Measurements from ENCODE around the gene NAAA. TPM values are rescaled to one million over a fixed set of nuclear protein-coding genes. Genes with fewer than 3 reads are reported as not detected.

NAAA gene
- total and polyA plus RNA-seq, 4 donors = 8.1 to 47.3 (median 29.7) TPM

DNA sequence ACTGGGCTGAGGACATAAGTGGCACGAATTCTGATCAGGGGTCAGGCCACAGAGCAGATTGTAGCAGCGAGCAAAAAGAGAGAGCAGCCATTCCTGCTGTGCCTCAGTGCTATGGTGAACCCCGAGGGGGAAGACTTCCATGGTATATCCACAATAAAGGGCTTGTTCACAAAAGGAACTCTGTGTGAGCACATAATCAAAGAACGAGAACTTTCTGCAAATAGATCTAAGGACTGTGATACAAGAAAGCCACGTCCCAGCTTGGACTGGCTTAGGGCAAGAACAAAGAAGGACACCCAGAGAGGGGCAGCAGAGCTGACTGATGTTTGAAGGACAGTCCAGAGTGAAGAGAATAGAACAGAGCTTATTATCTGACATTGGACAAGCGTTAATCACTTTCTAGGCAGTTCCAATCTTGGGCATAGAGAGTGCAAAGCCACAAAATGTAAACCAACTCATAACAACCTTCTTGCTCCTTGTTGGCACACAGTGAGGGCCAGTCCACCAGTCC, 62.5 kb downstream of the NAAA start:
- Histone ChIP-seq H3K27ac (ENCODE audit: low read depth in 1 of 2, low read length in 1 of 2) (no peak overlapping the region), H3K9me3 (ENCODE audit: control insufficient read depth in 4 of 4, insufficient read depth in 3 of 4, low read length in 3 of 4) (no peaks in the 10 kb centered on the region), H3K27me3 (ENCODE audit: control insufficient read depth in 3 of 3, insufficient read depth in 3 of 3, low read length in 2 of 3) (no peaks in the 10 kb centered on the region), H3K9ac (ENCODE audit: insufficient read depth in 1 of 2, low read length in 2 of 2) (no peak overlapping the region), H3K36me3 (ENCODE audit: control insufficient read depth in 4 of 4, insufficient read depth in 4 of 4, low read length in 4 of 4) (no peaks in the 10 kb centered on the region), H3K4me1 (ENCODE audit: control insufficient read depth in 5 of 5, insufficient read depth in 5 of 5, low read length in 5 of 5) (no peaks in the 10 kb centered on the region), H3K4me3 (no peak overlapping the region)
- ATAC-seq (ENCODE audit: insufficient read depth, low FRiP score) (no peak), DNase-seq (no peak)
- 61 to 71% methylated on average over 6 of the region's 6 CpGs for whole genome bisulfite sequencing, 2 donors
- TF ChIP-seq CTCF (IDR thresholded peaks at IDR 0.05; ENCODE audit: control extremely low read depth, extremely low read depth) = no peak

DNA sequence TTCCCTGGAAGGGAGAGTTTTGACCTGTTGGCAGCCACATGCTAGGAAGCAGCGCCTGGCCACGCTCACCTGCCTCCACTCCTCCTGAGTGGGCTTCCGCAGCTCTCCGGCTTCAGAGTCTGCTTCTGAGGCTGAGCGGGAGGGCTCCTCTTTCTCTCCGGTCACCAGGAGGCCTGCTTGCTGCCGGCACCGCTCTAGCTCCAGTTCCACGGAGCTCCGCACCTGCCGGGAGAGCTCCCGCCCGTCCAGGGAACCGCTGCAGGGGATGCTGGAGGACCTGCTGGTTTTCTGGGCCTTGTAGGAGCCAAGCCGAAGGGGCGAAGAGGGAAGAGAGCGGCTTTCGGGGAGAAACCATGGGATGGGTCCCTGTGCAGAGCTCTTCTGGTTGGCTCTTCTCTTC, 64.6 kb downstream of the NAAA start:
- Histone ChIP-seq H3K36me3 (ENCODE audit: control insufficient read depth in 4 of 4, insufficient read depth in 4 of 4, low read length in 4 of 4) (no peaks in the 10 kb centered on the region), H3K4me1 (ENCODE audit: control insufficient read depth in 5 of 5, insufficient read depth in 5 of 5, low read length in 5 of 5) (no peaks in the 10 kb centered on the region), H3K9ac (ENCODE audit: insufficient read depth in 1 of 2, low read length in 2 of 2) (no peak overlapping the region), H3K27me3 (ENCODE audit: control insufficient read depth in 3 of 3, insufficient read depth in 3 of 3, low read length in 2 of 3) (no peaks in the 10 kb centered on the region), H3K9me3 (ENCODE audit: control insufficient read depth in 4 of 4, insufficient read depth in 3 of 4, low read length in 3 of 4) (no peaks in the 10 kb centered on the region), H3K4me3 (no peak overlapping the region), H3K27ac (ENCODE audit: low read depth in 1 of 2, low read length in 1 of 2) (no peak overlapping the region)
- DNase-seq (no peak), ATAC-seq (ENCODE audit: insufficient read depth, low FRiP score) (no peak)
- 89 to 95% methylated on average over 18 of the region's 18 CpGs for WGBS, 2 donors
- no peak for TF ChIP-seq CTCF (IDR thresholded peaks at IDR 0.05; ENCODE audit: control extremely low read depth, extremely low read depth)

- no peak for TF ChIP-seq CTCF (IDR thresholded peaks at IDR 0.05; ENCODE audit: control extremely low read depth, extremely low read depth)
- Histone ChIP-seq H3K9ac (ENCODE audit: insufficient read depth in 1 of 2, low read length in 2 of 2) (no peak overlapping the region), H3K4me1 (ENCODE audit: control insufficient read depth in 5 of 5, insufficient read depth in 5 of 5, low read length in 5 of 5) (no peaks in the 10 kb centered on the region), H3K27me3 (ENCODE audit: control insufficient read depth in 3 of 3, insufficient read depth in 3 of 3, low read length in 2 of 3) (no peaks in the 10 kb centered on the region), H3K9me3 (ENCODE audit: control insufficient read depth in 4 of 4, insufficient read depth in 3 of 4, low read length in 3 of 4) (peaks cover 0 to 2% (median 0%) of the 10 kb centered on the region in 4 donors), H3K4me3 (no peak overlapping the region), H3K36me3 (ENCODE audit: control insufficient read depth in 4 of 4, insufficient read depth in 4 of 4, low read length in 4 of 4) (no peaks in the 10 kb centered on the region), H3K27ac (ENCODE audit: low read depth in 1 of 2, low read length in 1 of 2) (no peak overlapping the region)
- DNase-seq = no peak
- WGBS, 2 donors = 53 to 75% methylated on average over 3 of the region's 3 CpGs
- ATAC-seq (ENCODE audit: insufficient read depth, low FRiP score) = no peak
Observed at GRCh38 chr4:75869100-75869499, 71.7 kb downstream of the NAAA start.

DNA sequence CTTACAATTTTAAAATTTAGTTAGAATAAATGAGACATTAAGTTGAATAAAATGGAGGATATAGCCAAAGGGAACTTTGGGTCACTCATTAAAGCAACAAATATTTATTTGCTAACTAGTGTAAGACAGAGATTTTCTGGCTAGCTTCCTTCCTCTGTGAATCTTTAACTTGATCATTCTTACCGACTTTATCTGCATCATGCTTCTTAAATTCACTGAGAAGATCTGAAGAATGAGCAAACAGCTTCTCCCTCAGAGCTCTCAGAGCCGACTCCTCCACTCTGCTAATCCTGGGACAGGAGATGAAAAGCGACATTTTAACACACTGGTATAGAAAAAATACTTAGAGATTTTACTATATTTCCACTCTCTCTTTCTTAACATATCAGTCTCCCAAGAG, 73.7 kb downstream of the NAAA start:
- 55 to 74% methylated on average over 3 of the region's 3 CpGs for WGBS, 2 donors
- H3K4me1 ChIP-seq (ENCODE audit: control insufficient read depth in 5 of 5, insufficient read depth in 5 of 5, low read length in 5 of 5) = no peaks in the 10 kb centered on the region
- no peak overlapping the region for H3K27ac ChIP-seq (ENCODE audit: low read depth in 1 of 2, low read length in 1 of 2)
- no peaks in the 10 kb centered on the region for H3K27me3 ChIP-seq (ENCODE audit: control insufficient read depth in 3 of 3, insufficient read depth in 3 of 3, low read length in 2 of 3)
- no peaks in the 10 kb centered on the region for H3K36me3 ChIP-seq (ENCODE audit: control insufficient read depth in 4 of 4, insufficient read depth in 4 of 4, low read length in 4 of 4)
- DNase-seq (no peak), ATAC-seq (ENCODE audit: insufficient read depth, low FRiP score) (no peak)
- peaks cover 0 to 2% (median 0%) of the 10 kb centered on the region in 4 donors for H3K9me3 ChIP-seq (ENCODE audit: control insufficient read depth in 4 of 4, insufficient read depth in 3 of 4, low read length in 3 of 4)
- no peak overlapping the region for H3K9ac ChIP-seq (ENCODE audit: insufficient read depth in 1 of 2, low read length in 2 of 2)
- no peak overlapping the region for H3K4me3 ChIP-seq
- no peak for TF ChIP-seq CTCF (IDR thresholded peaks at IDR 0.05; ENCODE audit: control extremely low read depth, extremely low read depth)
